Measurements from ENCODE around the gene FAM72B.
"Not testable (repeated sequence)": the region's sequence is repeated elsewhere in the genome, so short reads cannot be mapped to it uniquely, and the experiment has no call there.

Gene FAM72B

GRCh38 chr1:121214544-121215156, 30.5 kb upstream of the FAM72B start:
- not testable (repeated sequence) for H3K4me1 ChIP-seq (ENCODE audit: control insufficient read depth, insufficient read depth, low read length); H3K27me3 ChIP-seq (ENCODE audit: control insufficient read depth, insufficient read depth, low read length); H3K9ac ChIP-seq (ENCODE audit: low read depth, low read length); H3K4me2 ChIP-seq (ENCODE audit: low read length); H3K36me3 ChIP-seq (ENCODE audit: insufficient read depth, low read length); H3K4me3 ChIP-seq (ENCODE audit: low read length); H3K9me3 ChIP-seq (replicated peaks; ENCODE audit: low read length)

- not testable (repeated sequence) for H3K27me3 ChIP-seq (ENCODE audit: control insufficient read depth, insufficient read depth, low read length); H3K9ac ChIP-seq (ENCODE audit: low read depth, low read length); H3K9me3 ChIP-seq (replicated peaks; ENCODE audit: low read length); H3K4me3 ChIP-seq (ENCODE audit: low read length); H3K4me1 ChIP-seq (ENCODE audit: control insufficient read depth, insufficient read depth, low read length); H3K36me3 ChIP-seq (ENCODE audit: insufficient read depth, low read length); H3K4me2 ChIP-seq (ENCODE audit: low read length)
Observed at GRCh38 chr1:121213491-121213890, 29.4 kb upstream of the FAM72B start.

GRCh38 chr1:121210778-121211177, 26.6 kb upstream of the FAM72B start:
- H3K9me3 ChIP-seq (replicated peaks; ENCODE audit: low read length); H3K4me2 ChIP-seq (ENCODE audit: low read length); H3K4me3 ChIP-seq (ENCODE audit: low read length); H3K36me3 ChIP-seq (ENCODE audit: insufficient read depth, low read length); H3K4me1 ChIP-seq (ENCODE audit: control insufficient read depth, insufficient read depth, low read length); H3K9ac ChIP-seq (ENCODE audit: low read depth, low read length); H3K27me3 ChIP-seq (ENCODE audit: control insufficient read depth, insufficient read depth, low read length): not testable (repeated sequence)

- H3K36me3 ChIP-seq (ENCODE audit: insufficient read depth, low read length); H3K4me3 ChIP-seq (ENCODE audit: low read length); H3K27me3 ChIP-seq (ENCODE audit: control insufficient read depth, insufficient read depth, low read length); H3K4me2 ChIP-seq (ENCODE audit: low read length); H3K9me3 ChIP-seq (replicated peaks; ENCODE audit: low read length); H3K9ac ChIP-seq (ENCODE audit: low read depth, low read length); H3K4me1 ChIP-seq (ENCODE audit: control insufficient read depth, insufficient read depth, low read length): not testable (repeated sequence)
Observed at GRCh38 chr1:121208375-121208774, 24.2 kb upstream of the FAM72B start.

DNA sequence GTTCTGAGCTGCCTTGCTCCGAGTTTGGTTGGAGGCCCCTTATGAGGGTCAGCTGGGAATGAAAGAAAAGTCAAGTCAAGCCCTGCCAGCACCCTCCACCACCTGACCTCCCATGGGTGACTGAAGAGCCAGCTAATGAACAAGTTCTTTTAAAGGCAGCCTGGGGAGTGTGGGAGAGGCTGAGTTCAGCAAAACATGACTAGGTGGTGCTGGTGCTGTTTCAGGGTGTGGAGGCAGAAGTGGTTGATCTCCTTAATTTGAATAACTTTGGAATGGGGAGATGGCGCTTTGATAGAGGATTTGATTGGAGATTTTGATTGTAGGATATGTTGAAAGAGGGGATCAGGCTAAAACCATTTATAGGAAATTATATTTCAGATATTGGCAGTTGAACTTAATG, 23.2 kb upstream of the FAM72B start:
- not testable (repeated sequence) for H3K4me2 ChIP-seq (ENCODE audit: low read length); H3K4me3 ChIP-seq (ENCODE audit: low read length); H3K27me3 ChIP-seq (ENCODE audit: control insufficient read depth, insufficient read depth, low read length); H3K9ac ChIP-seq (ENCODE audit: low read depth, low read length); H3K9me3 ChIP-seq (replicated peaks; ENCODE audit: low read length); H3K4me1 ChIP-seq (ENCODE audit: control insufficient read depth, insufficient read depth, low read length); H3K36me3 ChIP-seq (ENCODE audit: insufficient read depth, low read length)

GRCh38 chr1:121205786-121206711, 21.9 kb upstream of the FAM72B start:
- not testable (repeated sequence) for H3K4me1 ChIP-seq (ENCODE audit: control insufficient read depth, insufficient read depth, low read length); H3K36me3 ChIP-seq (ENCODE audit: insufficient read depth, low read length); H3K9me3 ChIP-seq (replicated peaks; ENCODE audit: low read length); H3K27me3 ChIP-seq (ENCODE audit: control insufficient read depth, insufficient read depth, low read length); H3K4me3 ChIP-seq (ENCODE audit: low read length); H3K4me2 ChIP-seq (ENCODE audit: low read length); H3K9ac ChIP-seq (ENCODE audit: low read depth, low read length)

DNA sequence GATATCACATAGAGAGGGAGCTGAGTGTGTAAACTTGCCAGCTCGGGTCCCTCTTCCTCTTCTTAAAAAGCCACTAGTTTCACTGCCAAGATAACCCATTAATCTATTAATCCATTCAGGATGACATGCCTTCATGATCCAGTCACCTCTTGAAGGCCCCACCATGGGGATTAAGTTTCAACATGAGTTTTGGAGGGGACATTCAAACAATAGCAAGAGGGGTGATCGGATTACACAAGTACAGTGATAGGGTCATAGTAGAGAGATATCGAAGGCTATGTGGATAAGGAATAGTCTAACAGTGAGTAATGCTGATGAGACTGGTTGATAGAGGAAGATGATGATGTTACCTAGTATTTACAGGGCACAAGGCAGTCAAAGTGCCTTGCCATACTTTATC, 18.8 kb upstream of the FAM72B start:
- H3K9me3 ChIP-seq (replicated peaks; ENCODE audit: low read length); H3K9ac ChIP-seq (ENCODE audit: low read depth, low read length); H3K4me2 ChIP-seq (ENCODE audit: low read length); H3K4me1 ChIP-seq (ENCODE audit: control insufficient read depth, insufficient read depth, low read length); H3K27me3 ChIP-seq (ENCODE audit: control insufficient read depth, insufficient read depth, low read length); H3K4me3 ChIP-seq (ENCODE audit: low read length); H3K36me3 ChIP-seq (ENCODE audit: insufficient read depth, low read length): not testable (repeated sequence)

GRCh38 chr1:121200985-121201981, 17.1 kb upstream of the FAM72B start:
- not testable (repeated sequence) for H3K4me1 ChIP-seq (ENCODE audit: control insufficient read depth, insufficient read depth, low read length); H3K4me3 ChIP-seq (ENCODE audit: low read length); H3K9ac ChIP-seq (ENCODE audit: low read depth, low read length); H3K4me2 ChIP-seq (ENCODE audit: low read length); H3K9me3 ChIP-seq (replicated peaks; ENCODE audit: low read length); H3K36me3 ChIP-seq (ENCODE audit: insufficient read depth, low read length); H3K27me3 ChIP-seq (ENCODE audit: control insufficient read depth, insufficient read depth, low read length)

- H3K4me1 ChIP-seq (ENCODE audit: control insufficient read depth, insufficient read depth, low read length); H3K4me2 ChIP-seq (ENCODE audit: low read length); H3K36me3 ChIP-seq (ENCODE audit: insufficient read depth, low read length); H3K4me3 ChIP-seq (ENCODE audit: low read length); H3K9ac ChIP-seq (ENCODE audit: low read depth, low read length); H3K27me3 ChIP-seq (ENCODE audit: control insufficient read depth, insufficient read depth, low read length); H3K9me3 ChIP-seq (replicated peaks; ENCODE audit: low read length): not testable (repeated sequence)
Observed at GRCh38 chr1:121200232-121200631, 16.1 kb upstream of the FAM72B start.

- not testable (repeated sequence) for H3K4me3 ChIP-seq (ENCODE audit: low read length); H3K9ac ChIP-seq (ENCODE audit: low read depth, low read length); H3K27me3 ChIP-seq (ENCODE audit: control insufficient read depth, insufficient read depth, low read length); H3K36me3 ChIP-seq (ENCODE audit: insufficient read depth, low read length); H3K4me1 ChIP-seq (ENCODE audit: control insufficient read depth, insufficient read depth, low read length); H3K9me3 ChIP-seq (replicated peaks; ENCODE audit: low read length); H3K4me2 ChIP-seq (ENCODE audit: low read length)
Observed at GRCh38 chr1:121199763-121200162, 15.6 kb upstream of the FAM72B start.

DNA sequence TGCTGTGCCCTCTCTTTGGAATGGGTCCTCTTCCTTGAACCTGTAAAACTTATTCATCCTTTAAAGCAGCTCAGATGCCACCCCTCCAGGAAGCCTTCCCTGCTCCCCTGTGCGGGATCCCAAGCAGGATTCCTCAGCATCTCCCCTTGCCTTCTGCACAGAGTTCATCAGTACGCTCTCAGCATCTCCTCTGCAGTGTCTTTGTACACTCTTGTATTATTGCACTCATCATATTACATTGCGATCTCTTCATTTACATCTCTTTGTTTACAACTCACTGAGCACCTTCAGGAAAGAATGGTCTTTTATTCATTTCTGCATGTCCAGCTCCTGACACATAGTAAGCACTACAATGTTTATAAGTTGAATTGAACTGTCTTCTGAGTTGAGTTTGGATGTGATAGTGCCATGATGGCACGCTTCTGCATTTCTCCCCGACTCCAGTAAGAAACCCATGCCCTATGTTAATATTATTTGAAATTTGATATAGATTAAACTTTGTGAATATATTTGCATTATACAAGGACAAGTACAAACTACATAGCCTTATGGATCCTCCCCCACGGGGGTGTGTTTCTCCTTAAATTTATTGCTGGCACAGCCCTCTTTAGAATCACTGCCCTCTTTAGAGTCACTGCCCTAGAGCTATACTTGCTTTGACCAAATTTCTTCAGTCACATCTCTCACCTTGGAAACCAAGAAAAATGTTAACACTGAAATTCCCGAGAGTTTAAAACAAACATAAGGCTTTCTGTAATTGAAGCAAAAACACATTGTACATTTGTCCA, 13.1 kb upstream of the FAM72B start:
- not testable (repeated sequence) for H3K4me2 ChIP-seq (ENCODE audit: low read length); H3K4me1 ChIP-seq (ENCODE audit: control insufficient read depth, insufficient read depth, low read length); H3K4me3 ChIP-seq (ENCODE audit: low read length); H3K9me3 ChIP-seq (replicated peaks; ENCODE audit: low read length); H3K9ac ChIP-seq (ENCODE audit: low read depth, low read length); H3K36me3 ChIP-seq (ENCODE audit: insufficient read depth, low read length); H3K27me3 ChIP-seq (ENCODE audit: control insufficient read depth, insufficient read depth, low read length)
